Measurements from ENCODE around the gene GP1BB.

The GP1BB gene

GRCh38 chr22:19748991-19749664, 25.8 kb downstream of the GP1BB start:
- H3K4me3 Mint-ChIP-seq = no peak overlapping the region
- H3K27me3 Mint-ChIP-seq = peaks cover 4% of the 10 kb centered on the region
- H3K36me3 Mint-ChIP-seq = no peaks in the 10 kb centered on the region
- no peaks in the 10 kb centered on the region for H3K4me1 Mint-ChIP-seq
- H3K9me3 Mint-ChIP-seq = no peaks in the 10 kb centered on the region
- H3K27ac Mint-ChIP-seq = no peak overlapping the region

GRCh38 chr22:19749876-19750275, 26.5 kb downstream of the GP1BB start:
- no peaks in the 10 kb centered on the region for H3K36me3 Mint-ChIP-seq
- no peak overlapping the region for H3K27ac Mint-ChIP-seq
- no peaks in the 10 kb centered on the region for H3K4me1 Mint-ChIP-seq
- no peaks in the 10 kb centered on the region for H3K9me3 Mint-ChIP-seq
- H3K27me3 Mint-ChIP-seq = peaks cover 4% of the 10 kb centered on the region
- H3K4me3 Mint-ChIP-seq = no peak overlapping the region

- Mint-ChIP-seq H3K4me3 (no peak overlapping the region), H3K27me3 (peaks cover 5% of the 10 kb centered on the region), H3K27ac (no peak overlapping the region)
Observed at GRCh38 chr22:19750507-19751490, 27.5 kb downstream of the GP1BB start.

GRCh38 chr22:19751497-19752245, 28.3 kb downstream of the GP1BB start:
- H3K36me3 Mint-ChIP-seq = no peaks in the 10 kb centered on the region
- peaks cover 10% of the 10 kb centered on the region for H3K4me1 Mint-ChIP-seq
- H3K27me3 Mint-ChIP-seq = peaks cover 10% of the 10 kb centered on the region
- no peak overlapping the region for H3K4me3 Mint-ChIP-seq
- H3K27ac Mint-ChIP-seq = no peak overlapping the region
- no peaks in the 10 kb centered on the region for H3K9me3 Mint-ChIP-seq

More at GRCh38 chr22:19750507-19751490, 27.5 kb downstream of the GP1BB start:
- H3K4me1 Mint-ChIP-seq = peaks cover 3% of the 10 kb centered on the region
- H3K9me3 Mint-ChIP-seq = no peaks in the 10 kb centered on the region
- H3K36me3 Mint-ChIP-seq = no peaks in the 10 kb centered on the region

GRCh38 chr22:19753090-19753842, 29.9 kb downstream of the GP1BB start:
- Mint-ChIP-seq H3K4me3 (no peak overlapping the region), H3K27me3 (peaks cover 15% of the 10 kb centered on the region), H3K27ac (no peak overlapping the region), H3K36me3 (no peaks in the 10 kb centered on the region), H3K9me3 (no peaks in the 10 kb centered on the region), H3K4me1 (peaks cover 18% of the 10 kb centered on the region)

- Mint-ChIP-seq H3K27me3 (peaks cover 15% of the 10 kb centered on the region), H3K4me1 (peaks cover 18% of the 10 kb centered on the region), H3K4me3 (no peak overlapping the region), H3K9me3 (no peaks in the 10 kb centered on the region), H3K27ac (no peak overlapping the region), H3K36me3 (no peaks in the 10 kb centered on the region)
Observed at GRCh38 chr22:19753996-19754700, 30.8 kb downstream of the GP1BB start.

GRCh38 chr22:19754701-19755144, 31.4 kb downstream of the GP1BB start:
- Mint-ChIP-seq H3K27me3 (peaks cover 18% of the 10 kb centered on the region), H3K9me3 (no peaks in the 10 kb centered on the region), H3K4me1 (peaks cover 22% of the 10 kb centered on the region), H3K4me3 (no peak overlapping the region), H3K36me3 (no peaks in the 10 kb centered on the region), H3K27ac (no peak overlapping the region)

GRCh38 chr22:19755145-19755710, 31.9 kb downstream of the GP1BB start:
- Mint-ChIP-seq H3K4me1 (peaks cover 27% of the 10 kb centered on the region), H3K36me3 (peaks cover 3% of the 10 kb centered on the region), H3K4me3 (no peak overlapping the region), H3K27ac (no peak overlapping the region), H3K27me3 (peaks cover 23% of the 10 kb centered on the region), H3K9me3 (no peaks in the 10 kb centered on the region)

GRCh38 chr22:19755722-19756287, 32.5 kb downstream of the GP1BB start:
- Mint-ChIP-seq H3K27ac (no peak overlapping the region), H3K36me3 (peaks cover 3% of the 10 kb centered on the region), H3K9me3 (no peaks in the 10 kb centered on the region), H3K27me3 (peaks cover 24% of the 10 kb centered on the region), H3K4me3 (peak overlapping the region; percentile 67), H3K4me1 (peaks cover 29% of the 10 kb centered on the region)

- H3K4me1 Mint-ChIP-seq = peaks cover 30% of the 10 kb centered on the region
- H3K27ac Mint-ChIP-seq = no peak overlapping the region
- peaks cover 3% of the 10 kb centered on the region for H3K36me3 Mint-ChIP-seq
- H3K9me3 Mint-ChIP-seq = no peaks in the 10 kb centered on the region
- peaks cover 25% of the 10 kb centered on the region for H3K27me3 Mint-ChIP-seq
- peak overlapping the region; percentile 67 for H3K4me3 Mint-ChIP-seq
Observed at GRCh38 chr22:19756288-19757128, 33.2 kb downstream of the GP1BB start.

GRCh38 chr22:19757140-19757984, 34.0 kb downstream of the GP1BB start:
- peaks cover 3% of the 10 kb centered on the region for H3K36me3 Mint-ChIP-seq
- H3K4me1 Mint-ChIP-seq = peaks cover 32% of the 10 kb centered on the region
- H3K9me3 Mint-ChIP-seq = no peaks in the 10 kb centered on the region
- H3K4me3 Mint-ChIP-seq = peak overlapping the region; percentile 70
- no peak overlapping the region for H3K27ac Mint-ChIP-seq
- H3K27me3 Mint-ChIP-seq = peaks cover 30% of the 10 kb centered on the region

- H3K27me3 Mint-ChIP-seq = peaks cover 30% of the 10 kb centered on the region
- H3K36me3 Mint-ChIP-seq = peaks cover 3% of the 10 kb centered on the region
- peaks cover 32% of the 10 kb centered on the region for H3K4me1 Mint-ChIP-seq
- H3K9me3 Mint-ChIP-seq = no peaks in the 10 kb centered on the region
- H3K27ac Mint-ChIP-seq = no peak overlapping the region
- peak overlapping the region; percentile 70 for H3K4me3 Mint-ChIP-seq
Observed at GRCh38 chr22:19757985-19758895, 34.9 kb downstream of the GP1BB start.
